Right ventricle myocardium superior (tissue), 1 donor: ENCODE measurements around the gene NHERF2. TPM values are rescaled to one million over a fixed set of nuclear protein-coding genes. Genes with fewer than 3 reads are reported as not detected.
"Not testable (repeated sequence)": the region's sequence is repeated elsewhere in the genome, so short reads cannot be mapped to it uniquely, and the experiment has no call there.

Experiments used
- ATAC-seq: fragments of 200-7000 bp; cut with Tn5 transposase; one replicate; pipeline ENCODE4 v1.9.1; 2020; ENCODE audit warnings: mild to moderate bottlenecking; ENCODE audit not compliant: poor library complexity
- DNase-seq: peaks from one replicate; pipeline ENCODE4 v3.0.0-alpha.2; 2020
- intact Hi-C: fragments of 100-400 bp; cut with DNase I; formaldehyde crosslinking; loops from one replicate; pipeline ENCODE4 v1.11.2; 2022
- total RNA-seq: library from RNA; stranded (reverse); fragmentation: NEBNext Ultra II Directional; extraction: Animal tissue kit (Norgen Biotek cat#: 25700); gene quantifications from one replicate; pipeline ENCODE4 v1.2.1, GENCODE V29; 2021
- donor health status: DM: no; HTN: yes; CAD: no; lungs with severe emphysema.

NHERF2 gene
- total RNA-seq, 1 donor from 2014 or later: 258 TPM

DNA sequence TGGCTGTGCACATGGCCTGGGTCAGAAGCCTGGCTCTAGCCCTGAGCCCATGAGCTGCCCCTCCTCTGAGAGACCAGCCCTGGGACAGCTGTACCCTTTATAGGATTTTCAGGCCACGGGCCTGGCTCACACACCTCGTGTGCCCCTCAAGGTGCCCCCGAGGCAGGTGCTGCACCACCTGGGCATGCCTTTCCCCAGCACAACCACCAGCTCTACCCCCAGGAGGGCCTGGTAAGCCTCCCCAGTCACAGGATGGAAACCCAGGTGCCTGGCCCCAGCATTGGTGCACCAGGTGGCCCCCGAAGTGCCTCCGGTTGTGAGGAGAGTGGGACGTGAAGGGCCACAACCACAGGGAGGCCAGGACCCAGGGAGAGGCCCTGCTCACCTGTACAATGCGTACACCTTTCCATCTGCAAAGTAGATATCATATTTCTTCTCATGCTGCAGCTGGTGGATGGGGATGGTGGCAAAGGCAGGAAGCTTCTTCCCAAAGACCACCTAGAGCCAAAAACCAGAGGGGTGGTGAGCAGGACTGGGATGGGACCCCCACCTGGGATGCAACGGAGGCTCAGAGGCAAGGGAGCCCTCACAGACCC lies 23.4 kb upstream of the NHERF2 start:
- no peak for DNase-seq
- ATAC-seq: no peak
- intact Hi-C loops: no loop called here

DNA sequence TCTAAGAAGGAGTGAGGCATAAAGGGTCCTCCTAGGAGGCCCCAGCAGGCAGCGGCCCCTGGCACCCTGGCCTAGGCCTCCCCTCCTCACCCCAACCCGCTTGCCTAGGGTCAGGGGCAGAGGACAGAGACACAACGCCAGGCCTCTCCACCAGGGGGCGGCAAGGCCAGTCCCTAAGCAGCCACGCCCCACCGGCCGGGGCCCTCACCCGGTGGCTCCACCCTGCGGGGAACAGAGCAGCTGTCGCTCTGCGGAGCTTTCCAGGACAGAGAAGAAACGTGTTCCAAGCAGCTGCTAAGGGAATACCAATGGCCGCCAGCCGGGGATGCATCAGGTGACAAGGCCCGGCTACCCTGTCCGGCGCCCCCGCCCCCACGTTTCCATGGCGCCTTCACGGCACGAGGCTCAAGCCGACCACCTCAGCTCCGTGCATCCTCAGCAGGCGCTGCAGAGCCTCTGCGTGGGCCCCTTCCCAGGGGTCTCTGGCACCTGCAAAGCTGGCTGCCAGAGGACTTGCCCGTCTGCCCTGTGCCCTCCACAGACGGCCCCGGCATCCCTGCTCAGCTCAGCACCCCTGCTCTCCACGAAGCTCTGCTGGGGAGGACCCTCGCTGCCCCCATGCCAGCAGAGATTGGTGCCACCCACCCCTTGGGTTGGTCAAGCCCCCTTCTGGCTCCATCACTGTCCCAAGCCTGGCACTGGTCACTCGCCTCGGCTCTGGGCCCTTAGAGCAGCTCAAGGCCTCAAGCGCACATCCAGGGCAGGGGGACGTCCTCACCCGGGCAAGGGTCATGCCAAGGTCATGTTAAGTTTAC lies 22.7 kb upstream of the NHERF2 start:
- intact Hi-C loops: no loop called here
- DNase-seq (peak; percentile 95), ATAC-seq (peak; percentile 90)

DNA sequence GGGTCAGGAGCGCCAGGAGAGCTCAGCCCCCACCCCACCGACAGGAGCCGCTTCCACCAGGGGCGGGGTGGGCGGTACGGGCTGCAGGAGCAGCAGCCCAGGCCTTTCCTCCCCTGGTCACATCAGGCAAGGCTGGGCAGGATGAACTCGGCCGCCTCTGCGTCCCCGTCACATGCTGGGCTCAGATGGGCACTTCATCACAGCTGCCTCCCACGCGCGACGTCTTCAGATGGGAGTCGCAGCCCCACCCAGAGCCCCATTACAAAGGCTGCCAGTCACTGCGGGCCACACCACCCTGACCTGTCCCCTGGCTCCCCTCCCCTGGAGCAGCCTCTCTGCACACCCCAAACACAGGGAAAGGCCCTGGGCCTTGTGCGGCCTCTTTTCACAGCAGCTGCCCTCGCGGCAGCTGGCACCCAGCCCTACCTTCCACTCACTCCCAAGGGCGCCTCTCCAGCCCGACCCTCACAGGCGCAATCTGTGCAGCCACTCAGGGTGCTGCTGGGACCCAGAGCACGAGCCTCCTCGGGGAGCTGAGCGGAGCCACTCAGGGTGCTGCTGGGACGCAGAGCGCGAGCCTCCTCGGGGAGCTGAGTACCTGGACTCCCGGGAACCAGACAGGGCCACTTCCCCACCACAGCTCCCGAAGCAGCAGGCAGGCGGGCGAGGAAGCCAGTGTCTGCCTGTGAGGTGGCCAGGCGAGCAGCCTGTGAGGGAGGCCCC lies 21.7 kb upstream of the NHERF2 start:
- ATAC-seq: no peak
- intact Hi-C loops: no loop called here
- no peak for DNase-seq

- intact Hi-C loops: no loop called here
- ATAC-seq (no peak), DNase-seq (no peak)
Observed at GRCh38 chr16:2005646-2006045, 21.1 kb upstream of the NHERF2 start.

DNA sequence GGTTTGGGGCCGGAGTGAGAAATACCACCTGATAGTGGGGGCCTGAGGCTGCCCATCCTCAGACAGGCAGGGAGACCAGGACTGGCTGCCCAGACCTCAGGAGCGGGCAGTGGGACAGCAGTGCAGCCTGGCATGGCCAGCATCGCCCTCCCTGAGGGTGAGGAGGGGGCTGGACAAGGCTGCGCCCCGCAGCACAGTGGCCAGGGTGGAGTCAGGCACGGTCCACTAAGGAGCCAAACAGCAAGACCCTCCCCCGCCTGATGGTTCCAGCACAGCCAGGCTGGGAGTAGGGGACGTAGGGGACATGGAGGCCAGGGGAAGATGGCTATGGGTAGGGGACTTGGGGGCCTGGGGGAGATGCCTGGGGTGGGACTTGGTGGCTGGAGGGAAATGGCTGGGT lies 20.4 kb upstream of the NHERF2 start:
- intact Hi-C loops: no loop called here
- ATAC-seq (no peak), DNase-seq (no peak)

DNA sequence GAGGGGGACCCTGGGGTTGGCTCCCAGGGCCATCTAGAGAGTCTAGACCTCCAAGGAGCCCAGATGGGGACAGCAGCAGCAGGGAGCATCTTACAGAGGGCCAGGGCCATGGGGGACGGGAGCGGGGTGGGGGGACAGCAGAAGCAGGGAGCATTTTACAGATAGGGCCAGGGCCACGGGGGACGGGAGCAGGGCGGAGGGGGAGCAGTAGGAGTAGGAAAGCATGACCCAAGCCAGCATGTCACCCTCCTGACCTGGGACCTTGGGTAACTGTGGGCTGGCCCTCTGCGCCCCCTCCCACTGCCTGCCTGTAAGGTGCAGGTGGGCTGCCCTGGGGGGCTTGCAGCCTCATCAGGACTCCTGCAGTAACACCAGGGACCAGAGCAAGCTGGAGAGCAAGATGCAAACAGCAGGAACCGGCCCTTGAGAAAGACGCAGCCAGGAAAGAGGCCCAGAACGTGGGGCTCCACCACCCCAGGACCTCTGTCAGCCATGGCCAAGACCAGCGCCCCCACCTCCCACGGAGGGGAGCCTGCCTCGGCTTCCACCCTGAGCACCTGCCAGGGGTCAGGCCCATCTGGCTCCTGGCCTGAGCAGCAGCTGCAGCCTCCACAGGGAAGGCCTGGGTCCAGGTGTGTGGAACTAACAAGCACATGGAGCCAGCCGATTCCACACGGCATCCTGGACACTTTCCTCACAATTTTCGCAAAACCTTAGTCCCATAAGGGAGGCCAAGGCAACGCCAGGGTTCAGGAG lies 19.4 kb upstream of the NHERF2 start:
- DNase-seq (no peak), ATAC-seq (no peak)
- intact Hi-C loops: no loop called here

GRCh38 chr16:2008009-2008526 lies 18.6 kb upstream of the NHERF2 start:
- ATAC-seq (no peak), DNase-seq (no peak)
- intact Hi-C loops: no loop called here

GRCh38 chr16:2008631-2009163 lies 18.0 kb upstream of the NHERF2 start:
- intact Hi-C loops: no loop called here
- ATAC-seq: no peak
- no peak for DNase-seq

DNA sequence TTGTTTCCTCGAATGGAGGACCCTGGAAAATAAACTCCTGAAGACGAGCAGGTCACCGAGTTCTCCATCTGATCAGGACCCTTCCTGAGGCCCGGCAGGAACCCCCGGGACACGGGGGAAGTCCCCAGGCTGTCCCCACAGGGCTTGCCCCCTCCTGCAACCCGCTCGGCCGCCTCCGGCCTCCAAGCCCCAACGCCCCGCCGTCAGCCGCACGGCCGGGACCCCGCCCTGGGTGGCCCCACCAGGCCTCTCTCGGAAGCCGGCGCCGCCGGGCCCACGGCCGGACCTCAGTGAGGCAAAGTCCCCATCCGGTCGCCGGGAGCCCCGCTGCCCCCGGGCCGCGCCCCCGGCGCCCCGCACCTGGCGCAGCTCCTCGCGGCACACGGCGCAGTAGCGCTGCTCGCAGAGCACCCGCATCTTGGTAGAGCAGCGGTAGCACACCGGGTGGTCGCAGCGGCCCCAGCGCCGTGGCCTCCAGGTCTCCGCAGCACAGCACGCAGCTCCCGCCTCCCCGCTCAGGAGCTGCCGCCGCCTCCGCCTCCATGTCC lies 17.5 kb upstream of the NHERF2 start:
- ATAC-seq: peak; percentile 5
- intact Hi-C loops: no loop called here
- no peak for DNase-seq

DNA sequence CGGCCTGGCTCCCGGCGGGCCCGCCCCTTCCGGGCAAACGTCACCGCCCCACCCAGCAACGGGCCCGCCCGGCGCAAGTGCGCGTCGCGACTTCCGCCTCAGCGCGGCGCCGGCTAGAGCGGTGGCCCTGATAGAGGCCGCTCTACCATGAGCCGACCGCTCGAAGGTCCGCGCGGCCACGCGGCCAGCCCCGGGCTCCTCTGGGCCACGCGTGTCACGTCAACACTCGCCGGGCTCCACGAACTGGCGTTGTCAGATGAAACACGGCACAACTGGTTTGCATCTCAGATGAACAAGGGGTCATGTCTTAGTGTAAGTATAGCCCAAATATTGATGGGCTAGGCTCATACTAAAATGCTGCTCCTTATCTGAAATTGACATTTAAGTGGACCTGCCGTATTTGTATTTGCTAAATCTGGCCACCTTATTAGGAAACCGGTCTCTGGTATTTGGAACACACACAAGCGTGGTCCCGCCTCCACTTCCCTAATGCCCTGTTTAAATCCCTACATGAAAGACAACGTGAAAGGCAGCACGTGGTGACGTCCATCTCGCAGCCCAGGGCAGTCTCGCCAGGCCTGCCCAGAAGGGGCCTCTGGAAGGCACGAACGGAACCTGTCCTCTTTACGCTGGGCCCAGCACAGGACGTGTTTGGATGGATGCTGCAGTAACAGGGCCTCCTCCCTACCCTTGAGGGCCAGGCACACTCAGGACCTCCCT lies 16.8 kb upstream of the NHERF2 start, which contains the start of gene ZNF598:
Gene ZNF598, minus strand, starts transcription at position 31 of the 720 bp plus-strand sequence.
- intact Hi-C loops: no loop called here

GRCh38 chr16:2011726-2012125 lies 15.0 kb upstream of the NHERF2 start:
- intact Hi-C loops, DNase-seq, ATAC-seq: not testable (repeated sequence)

More for the DNA sequence above, 16.8 kb upstream of the NHERF2 start, which contains the start of gene ZNF598:
- DNase-seq: peak; percentile 90
- ATAC-seq: peak; percentile 98

- no peak for DNase-seq
- ATAC-seq: no peak
- intact Hi-C loops: no loop called here
Observed at GRCh38 chr16:2013527-2013926, 13.2 kb upstream of the NHERF2 start.

DNA sequence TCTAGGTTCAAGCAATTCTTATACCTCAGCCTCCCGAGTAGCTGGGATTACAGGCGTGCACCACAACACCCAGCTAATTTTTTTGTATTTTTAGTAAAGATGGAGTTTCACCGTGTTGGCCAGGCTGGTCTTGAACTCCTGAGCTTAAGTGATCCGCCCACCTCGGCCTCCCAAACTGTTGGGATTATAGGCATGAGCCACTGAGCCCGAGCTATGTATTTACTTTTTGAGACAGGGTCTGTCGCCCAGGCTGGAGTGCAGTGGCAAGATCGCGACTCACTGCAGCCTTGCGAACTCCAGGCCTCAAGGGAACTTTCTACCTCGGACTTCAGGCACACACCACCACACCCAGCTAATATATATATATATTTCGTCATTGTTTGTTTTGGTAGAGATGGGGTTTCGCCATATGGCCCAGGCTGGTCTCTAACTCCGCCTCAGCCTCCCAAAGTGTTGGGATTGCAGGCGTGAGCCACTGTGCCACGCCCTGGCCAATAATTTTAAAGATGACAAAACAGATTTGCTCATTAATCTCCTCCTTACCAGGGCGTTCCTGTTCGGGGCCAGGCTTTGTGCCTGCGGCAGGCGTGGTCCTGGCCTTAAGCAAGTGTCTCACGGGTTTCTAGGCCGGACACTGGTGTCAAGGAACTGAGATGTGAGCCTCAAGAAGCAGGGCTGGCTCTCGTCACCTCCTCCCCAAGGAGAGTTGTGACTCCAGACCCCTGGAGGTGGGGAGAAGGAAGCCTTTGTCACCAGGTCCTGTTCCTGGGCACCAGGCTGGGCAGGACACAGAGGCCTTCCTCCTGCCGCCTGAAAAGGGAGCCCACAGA lies 11.4 kb upstream of the NHERF2 start:
- ATAC-seq (no peak), DNase-seq (peak; percentile 32)
- intact Hi-C loops: no loop called here

DNA sequence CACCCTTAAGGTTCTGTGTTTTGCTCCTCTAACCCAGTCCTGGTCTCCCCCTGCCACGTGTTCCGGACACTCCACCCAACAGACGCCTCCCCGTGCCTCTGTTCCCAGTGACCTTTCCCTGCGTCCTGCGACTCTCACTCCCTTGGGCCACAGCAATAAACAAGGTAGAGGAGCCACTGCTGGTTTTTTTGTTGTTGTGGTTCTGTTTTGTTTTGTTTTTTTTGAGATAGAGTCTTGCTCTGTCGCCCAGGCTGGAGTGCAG lies 10.8 kb upstream of the NHERF2 start:
- ATAC-seq (no peak), DNase-seq (no peak)
- intact Hi-C loops: no loop called here

GRCh38 chr16:2016407-2016922 lies 10.2 kb upstream of the NHERF2 start:
- intact Hi-C loops: no loop called here
- ATAC-seq (no peak), DNase-seq (peak; percentile 37)

GRCh38 chr16:2019518-2019920 lies 7.2 kb upstream of the NHERF2 start, which contains the start of gene NPW:
TSS of gene NPW (plus strand) at chr16:2019785.
- intact Hi-C loops: no loop called here
- DNase-seq (no peak), ATAC-seq (no peak)
